ENCODE data around the gene MPG.

The MPG gene

DNA sequence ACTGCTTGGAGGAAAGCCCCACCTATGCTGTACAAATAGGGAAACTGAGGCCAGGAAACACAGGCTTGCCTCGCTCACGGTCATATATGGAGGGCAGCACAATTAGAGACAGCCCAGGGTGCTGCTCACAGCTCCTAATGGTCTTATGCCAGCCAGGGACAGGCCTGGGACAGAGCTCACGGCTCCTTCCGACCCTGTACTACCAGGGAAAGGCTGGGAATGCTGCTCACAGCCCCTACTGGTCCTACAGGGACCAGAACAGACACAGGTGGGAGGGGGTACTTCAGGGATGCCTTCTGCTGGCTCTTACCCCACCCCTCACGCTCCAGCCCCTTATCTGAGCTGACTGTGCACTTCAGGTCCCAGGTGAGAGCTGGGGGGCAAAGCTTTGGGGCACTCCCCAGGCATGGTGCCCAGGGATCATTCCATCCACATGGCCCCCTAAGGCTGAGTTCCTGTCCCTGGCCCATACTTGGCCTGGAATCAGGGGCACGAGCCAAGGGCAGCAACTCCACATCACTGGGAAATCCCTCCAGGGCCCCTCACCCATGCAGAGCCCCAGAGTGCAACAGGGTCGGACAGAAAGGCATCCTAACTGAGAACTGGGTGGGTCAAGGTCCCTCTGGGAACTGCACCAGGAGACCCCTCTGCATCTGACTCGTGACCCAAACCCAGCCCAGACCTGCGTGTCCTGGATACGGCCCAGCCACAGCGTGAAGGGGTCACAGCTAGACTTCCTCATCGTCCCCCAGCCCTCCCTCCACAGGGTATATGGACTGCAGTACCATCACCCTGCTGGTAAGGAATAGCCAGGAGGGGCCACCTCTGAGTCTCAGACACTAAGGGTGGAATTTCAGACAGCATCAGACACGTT, 11.5 kb upstream of the MPG start:
- no peak for DNase-seq (ENCODE audit: low read depth)

GRCh38 chr16:67183-67791, 10.7 kb upstream of the MPG start:
- no peak for DNase-seq (ENCODE audit: low read depth)

GRCh38 chr16:67884-68789, 9.9 kb upstream of the MPG start:
- no peak for DNase-seq (ENCODE audit: low read depth)

DNA sequence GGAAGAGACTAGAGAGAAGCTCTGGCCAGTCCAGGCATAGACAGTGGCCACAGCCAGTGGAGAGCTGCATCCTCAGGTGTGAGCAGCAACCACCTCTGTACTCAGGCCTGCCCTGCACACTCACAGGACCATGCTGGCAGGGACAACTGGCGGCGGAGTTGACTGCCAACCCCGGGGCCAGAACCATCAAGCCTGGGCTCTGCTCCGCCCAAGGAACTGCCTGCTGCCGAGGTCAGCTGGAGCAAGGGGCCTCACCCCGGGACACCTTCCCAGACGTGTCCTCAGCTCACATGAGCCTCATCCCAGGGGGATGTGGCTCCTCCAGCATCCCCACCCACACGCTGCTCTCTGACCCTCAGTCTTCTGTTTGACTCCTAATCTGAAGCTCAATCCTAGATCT, 8.8 kb upstream of the MPG start:
- no peak for DNase-seq (ENCODE audit: low read depth)

GRCh38 chr16:71210-71539, 6.8 kb upstream of the MPG start:
- DNase-seq (ENCODE audit: low read depth): no peak

- DNase-seq (ENCODE audit: low read depth): no peak
Observed at GRCh38 chr16:71540-72401, 6.3 kb upstream of the MPG start.

DNA sequence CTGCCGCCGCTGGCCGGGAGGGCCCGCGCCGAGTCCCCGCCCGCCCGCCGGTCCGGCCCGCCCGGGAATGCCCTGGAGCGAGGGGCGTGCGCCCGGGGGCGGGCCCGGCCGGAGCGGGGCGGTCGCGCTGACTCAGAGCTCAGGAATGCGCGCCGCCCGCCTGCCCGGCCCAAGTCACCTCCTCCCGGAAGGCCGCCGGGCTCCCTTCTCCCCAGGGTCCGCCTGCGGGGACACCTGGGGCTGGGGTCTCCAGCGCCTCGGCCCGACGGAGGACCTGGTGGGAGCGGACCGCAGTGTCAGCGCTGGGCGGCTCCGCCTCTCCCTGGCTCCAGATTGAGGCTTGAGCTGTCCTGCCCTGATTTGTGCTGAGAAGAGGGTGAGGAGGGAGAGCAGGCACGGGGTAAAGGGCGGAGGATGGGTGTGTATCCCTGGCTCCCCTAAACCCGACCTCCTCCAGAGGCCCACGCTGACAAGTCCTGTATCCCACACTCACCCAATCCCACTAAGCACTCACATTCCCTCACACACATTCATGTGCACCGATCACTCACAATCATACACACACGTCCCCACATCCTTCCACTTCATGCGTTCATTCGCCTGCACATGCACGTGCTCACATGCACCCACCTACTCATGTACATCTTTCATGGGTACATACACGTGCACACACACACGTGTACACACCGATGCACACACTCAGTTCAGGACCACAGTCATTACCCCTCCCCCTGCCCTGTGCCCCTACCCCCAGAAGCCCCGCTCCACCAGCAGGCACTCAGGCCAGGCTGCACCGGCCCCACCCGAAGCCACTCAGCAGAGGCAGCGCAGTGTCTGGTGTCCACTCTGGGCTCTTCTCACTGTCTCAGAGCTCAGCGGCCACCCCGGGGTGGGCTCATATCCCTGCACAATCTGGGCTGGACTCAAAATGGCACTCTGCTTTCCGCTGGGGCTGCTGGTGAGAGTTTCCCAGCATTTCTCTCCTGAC, 5.2 kb upstream of the MPG start, which contains the start of gene RHBDF1:
Gene RHBDF1, minus strand, starts transcription at position 71 of the 988 bp plus-strand sequence. CDS start 7,616 bp downstream, outside the sequence.
- DNase-seq (ENCODE audit: low read depth): no peak

DNA sequence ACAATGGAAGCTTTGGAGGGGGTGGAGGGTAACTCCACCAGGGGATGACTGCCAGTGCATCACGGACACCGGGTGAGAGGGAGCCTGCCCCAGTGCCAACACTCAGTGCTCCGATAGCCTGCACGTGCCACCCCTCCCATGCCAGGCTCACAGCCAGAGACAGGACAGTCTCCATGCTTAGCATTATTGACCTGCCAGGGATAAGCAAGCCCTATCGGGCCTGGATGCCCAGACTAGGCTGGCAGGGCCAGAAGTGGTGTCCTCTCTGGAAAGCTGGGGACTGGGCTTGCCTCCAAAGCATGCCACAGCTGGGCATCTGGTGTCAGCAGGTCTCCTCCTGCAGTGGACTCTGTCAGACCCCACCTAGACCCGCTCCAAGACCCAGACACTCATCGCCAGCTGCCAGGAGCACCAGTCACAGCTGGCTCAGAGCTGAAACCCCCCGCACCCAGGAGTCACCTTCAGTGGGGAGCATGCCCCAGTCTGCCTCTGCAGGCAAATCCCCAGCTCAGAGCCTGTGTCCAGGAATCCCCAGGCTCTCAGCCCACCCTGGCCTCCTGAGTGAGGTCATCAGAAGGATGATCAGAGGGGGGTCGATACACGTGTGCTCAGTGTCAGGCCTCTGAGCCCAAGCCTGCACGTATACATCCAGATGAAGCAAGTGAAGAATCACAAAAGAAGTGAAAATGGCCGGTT, 3.8 kb upstream of the MPG start:
- DNase-seq (ENCODE audit: low read depth): no peak

DNA sequence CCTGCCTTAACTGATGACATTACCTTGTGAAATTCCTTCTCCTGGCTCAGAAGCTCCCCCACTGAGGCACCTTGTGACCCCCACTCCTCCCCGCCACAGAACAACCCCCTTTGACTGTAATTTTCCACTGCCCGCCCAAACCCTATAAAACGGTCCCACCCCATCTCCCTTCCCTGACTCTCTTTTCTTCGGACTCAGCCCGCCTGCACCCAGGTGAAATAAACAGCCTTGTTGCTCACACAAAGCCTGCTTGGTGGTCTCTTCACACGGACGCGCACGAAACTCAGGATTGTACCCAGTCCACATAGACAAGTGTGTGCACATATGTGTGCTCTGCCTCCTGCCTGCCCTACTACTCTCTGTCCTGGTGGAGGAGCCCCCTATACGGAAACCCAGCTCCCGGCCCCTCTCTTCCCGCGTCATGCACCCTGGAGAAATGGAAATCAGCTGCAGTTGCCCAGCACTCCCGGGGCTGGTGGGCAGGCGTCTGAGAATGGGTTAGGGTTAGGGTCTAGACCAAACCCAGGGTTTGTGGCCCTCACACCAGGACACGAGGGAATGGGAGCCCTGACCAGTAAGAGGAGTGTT, 3.2 kb upstream of the MPG start:
- DNase-seq (ENCODE audit: low read depth): no peak

DNA sequence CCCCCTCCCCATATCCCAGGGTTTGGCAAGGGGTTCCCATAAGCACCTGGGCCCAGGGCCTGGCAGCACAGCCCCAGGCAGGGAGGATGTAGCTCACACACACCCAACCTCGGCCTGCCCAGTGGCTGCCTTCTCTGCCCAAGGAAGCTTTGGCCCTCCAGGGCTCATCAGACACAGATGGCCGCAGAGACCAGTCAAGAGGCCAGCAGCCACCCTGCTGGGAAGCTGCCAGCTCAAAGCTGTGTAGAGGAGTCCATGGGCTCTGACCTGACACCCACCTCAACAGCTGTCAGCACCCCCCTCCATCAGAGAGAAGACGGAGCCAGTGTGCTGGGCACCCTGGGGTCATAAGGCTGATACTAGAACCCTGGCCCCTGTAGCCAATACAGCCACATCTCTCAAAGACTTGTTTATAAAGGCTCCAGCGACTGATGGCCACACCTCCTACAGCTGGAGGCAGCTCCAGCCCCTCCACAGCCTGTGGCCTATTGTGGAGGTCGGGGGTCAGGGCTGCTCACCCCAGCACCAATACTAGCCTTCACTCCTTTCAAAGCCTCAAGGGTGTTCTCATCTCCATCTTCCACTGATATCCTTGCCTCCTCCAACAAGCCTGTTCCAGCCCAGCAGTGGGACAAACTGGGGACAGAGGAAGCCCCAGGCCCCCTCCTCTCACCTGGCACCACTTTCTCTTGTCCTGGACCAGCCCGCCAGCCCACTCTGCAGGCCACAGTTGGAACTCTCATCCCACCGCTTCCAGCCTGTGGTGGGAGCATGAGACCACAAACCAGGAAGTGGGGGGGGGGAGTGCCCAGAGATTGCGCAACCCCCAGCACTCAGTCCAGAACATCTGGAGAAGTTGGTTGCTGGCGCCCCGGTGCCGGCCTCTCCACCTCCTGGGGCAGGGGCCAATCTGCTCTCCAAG, 2.2 kb upstream of the MPG start:
- DNase-seq (ENCODE audit: low read depth): no peak

DNA sequence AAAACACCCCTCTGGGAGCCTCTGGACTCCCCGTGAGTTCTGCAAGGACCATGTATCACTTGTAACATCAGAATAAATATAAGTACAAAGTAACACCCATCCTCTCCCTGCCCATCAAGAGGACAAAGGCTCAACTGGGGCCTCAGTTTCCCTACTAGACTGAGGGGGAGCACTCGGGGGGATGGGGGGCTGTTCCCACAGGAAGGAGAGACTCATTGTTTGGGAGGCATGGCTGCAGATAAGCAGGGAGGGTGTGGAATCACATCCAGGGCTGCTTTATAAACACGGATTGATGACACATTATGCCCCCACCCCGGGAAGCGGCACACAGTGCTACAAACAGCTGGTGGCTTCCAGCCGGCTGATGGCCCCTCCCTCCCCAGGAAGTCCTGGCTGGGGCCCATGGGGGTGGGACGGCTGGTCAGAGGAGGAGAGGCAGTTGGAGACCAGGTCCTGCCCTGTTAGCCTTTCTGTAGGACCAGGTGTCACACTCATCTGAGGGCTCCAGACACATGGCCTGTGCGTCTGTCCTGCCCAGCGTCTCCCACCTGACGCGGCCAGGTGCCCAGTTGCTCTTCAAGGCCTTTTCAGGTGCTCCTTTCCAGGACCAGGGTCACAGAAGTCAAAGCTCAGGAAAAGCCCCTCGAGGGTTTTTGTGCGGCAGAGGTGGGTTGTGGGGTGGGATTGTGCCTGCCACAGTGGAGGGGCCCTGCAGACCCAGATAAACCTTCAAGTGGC, 1.3 kb upstream of the MPG start:
- no peak for DNase-seq (ENCODE audit: low read depth)

- no peak for DNase-seq (ENCODE audit: low read depth)
Observed at GRCh38 chr16:77273-77806, 685 bp upstream of the MPG start.

- DNase-seq (ENCODE audit: low read depth): no peak
Observed at GRCh38 chr16:78444-79150, 572 bp downstream of the MPG start.

DNA sequence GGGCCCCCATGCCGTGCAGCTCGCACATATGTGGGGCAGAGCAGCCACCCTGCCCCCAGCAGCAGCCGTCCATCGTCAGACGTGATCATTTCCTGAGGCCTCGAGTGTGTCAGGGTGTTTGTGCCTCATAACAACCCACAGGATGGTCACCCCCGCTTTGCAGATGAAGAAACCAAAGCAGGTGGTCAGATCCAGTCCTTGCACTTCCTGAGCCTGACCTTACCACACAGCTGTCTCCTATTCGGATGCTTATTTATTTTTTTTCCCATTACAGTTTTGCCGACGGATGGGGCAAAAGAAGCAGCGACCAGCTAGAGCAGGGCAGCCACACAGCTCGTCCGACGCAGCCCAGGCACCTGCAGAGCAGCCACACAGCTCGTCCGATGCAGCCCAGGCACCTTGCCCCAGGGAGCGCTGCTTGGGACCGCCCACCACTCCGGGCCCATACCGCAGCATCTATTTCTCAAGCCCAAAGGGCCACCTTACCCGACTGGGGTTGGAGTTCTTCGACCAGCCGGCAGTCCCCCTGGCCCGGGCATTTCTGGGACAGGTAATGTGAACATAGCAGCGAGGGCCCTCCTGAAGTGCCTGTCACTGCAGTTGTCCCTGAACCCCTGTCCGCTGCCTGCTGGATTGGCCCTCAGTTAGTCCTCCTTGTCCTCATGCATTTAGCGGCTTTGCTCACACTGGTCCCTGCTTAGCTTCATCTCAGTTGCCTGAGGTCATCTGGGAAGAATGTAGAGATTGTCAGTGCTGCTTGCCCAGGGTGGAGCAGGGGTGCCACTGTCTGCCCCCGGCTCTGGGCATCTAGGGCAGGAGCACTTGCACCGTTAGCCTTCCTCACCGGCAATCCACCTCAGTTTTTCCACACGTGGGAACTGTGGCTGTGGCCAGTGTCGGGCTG, 1.4 kb downstream of the MPG start:
- DNase-seq (ENCODE audit: low read depth): no peak

- no peak for DNase-seq (ENCODE audit: low read depth)
Observed at GRCh38 chr16:83060-83603, 5.1 kb downstream of the MPG start.

Measured in HS-5 (cell line).